ENCODE data around the gene LASP1NB.

LASP1NB gene

DNA sequence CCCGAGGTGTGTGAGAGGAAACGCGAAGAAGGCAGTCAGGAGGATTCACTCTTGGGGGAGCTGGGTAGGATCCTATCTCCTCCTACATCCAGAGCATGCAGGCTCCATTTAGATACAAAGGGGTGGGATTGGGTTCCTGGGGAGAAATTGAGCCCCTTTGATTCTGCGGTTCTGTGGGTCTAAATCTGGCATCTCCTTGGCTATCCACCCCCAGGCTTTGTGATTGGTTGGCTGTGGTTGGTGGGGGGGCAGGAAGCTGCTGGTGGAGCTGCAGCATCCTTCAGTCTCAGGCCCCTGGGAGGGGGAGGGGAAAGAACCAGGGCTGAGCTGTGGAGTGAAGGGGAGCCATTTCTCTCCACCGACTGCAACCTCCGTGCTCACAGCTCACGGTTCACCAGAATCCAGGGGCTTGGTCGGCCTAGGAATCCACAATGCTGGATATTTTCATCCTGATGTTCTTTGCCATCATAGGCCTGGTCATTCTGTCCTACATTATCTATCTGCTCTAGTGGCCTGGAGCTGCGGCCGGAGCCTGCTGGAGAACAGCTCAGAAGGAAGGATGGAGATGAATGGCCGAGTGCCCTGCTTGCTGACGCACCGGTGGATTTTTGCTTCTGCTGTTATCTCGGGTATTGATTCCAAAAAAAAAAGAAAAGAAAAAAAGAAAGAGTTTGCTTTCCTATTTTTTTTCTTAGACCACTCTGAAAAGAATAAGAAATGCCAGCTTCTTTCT lies at the start of gene LASP1NB:
LASP1NB (plus strand) TSS at position 352 of the 733 bp plus-strand sequence.
- Histone ChIP-seq H3K27ac (peak within 1 kb of the TSS in 2 of 5 donors; percentile 31 to 43), H3K9me3 (replicated peaks in 1 of 3) (no peaks in the 10 kb centered on the region), H3K27me3 (no peaks in the 10 kb centered on the region), H3K4me3 (no peak within 1 kb of the TSS), H3K36me3 (replicated peaks in 1 of 2) (no peaks in the 10 kb centered on the region), H3K4me1 (replicated peaks in 1 of 2) (peaks cover 5 to 18% of the 10 kb centered on the region in 2 donors)
- WGBS, 4 donors: 47 to 72% (median 55%) methylated on average over 14 of the region's 14 CpGs
- intact Hi-C loops (cut with DNase I): no loop called here
- DNase-seq: peak in 2 of 7 donors; percentile 56 to 85
- TF ChIP-seq POLR2A (IDR thresholded peaks at IDR 0.05) (no peak), CTCF (IDR thresholded peaks at IDR 0.05) (no peak)

GRCh38 chr17:38877130-38877851 lies 48.1 kb upstream of the LASP1NB start:
- H3K27ac ChIP-seq: peak overlapping the region in 2 of 5 donors; percentile 5 to 54
- no peaks in the 10 kb centered on the region for H3K27me3 ChIP-seq
- 60 to 77% (median 74%) methylated on average over 3 to 7 of the region's 7 CpGs for WGBS, 4 donors
- no peak for DNase-seq
- peaks cover 0 to 9% of the 10 kb centered on the region in 2 donors for H3K36me3 ChIP-seq (replicated peaks in 1 of 2)
- intact Hi-C loops (cut with DNase I): loop anchor here in 1 of 2 donors (10.0 kb wide), 1 partner anchor 278 kb away; the partner anchor contains the start of gene PLXDC1
- H3K9me3 ChIP-seq (replicated peaks in 1 of 3): no peaks in the 10 kb centered on the region
- no peak overlapping the region for H3K4me3 ChIP-seq
- TF ChIP-seq POLR2A (IDR thresholded peaks at IDR 0.05): no peak
- TF ChIP-seq CTCF (IDR thresholded peaks at IDR 0.05): no peak
- H3K4me1 ChIP-seq (replicated peaks in 1 of 2): peaks cover 56 to 83% of the 10 kb centered on the region in 2 donors

- H3K9me3 ChIP-seq (replicated peaks in 1 of 3): no peaks in the 10 kb centered on the region
- no peaks in the 10 kb centered on the region for H3K27me3 ChIP-seq
- H3K36me3 ChIP-seq (replicated peaks in 1 of 2): peaks cover 0 to 9% of the 10 kb centered on the region in 2 donors
- no peak overlapping the region for H3K4me3 ChIP-seq
- peaks cover 51 to 77% of the 10 kb centered on the region in 2 donors for H3K4me1 ChIP-seq (replicated peaks in 1 of 2)
- intact Hi-C loops (cut with DNase I): loop anchor here in 1 of 2 donors (10.0 kb wide), 1 partner anchor 275 kb away; the partner anchor contains the start of gene PLXDC1
- peak overlapping the region in 4 of 5 donors; percentile 43 to 78 (median 50) for H3K27ac ChIP-seq
- peak in 6 of 7 donors; percentile 56 to 80 (median 72) for DNase-seq
- WGBS, 4 donors: 9 to 16% (median 13%) methylated on average over 6 of the region's 6 CpGs
- TF ChIP-seq POLR2A (IDR thresholded peaks at IDR 0.05) (no peak), CTCF (IDR thresholded peaks at IDR 0.05) (no peak)
Observed at GRCh38 chr17:38879878-38880665, 45.3 kb upstream of the LASP1NB start.
